Activated T-cell treated with anti-CD3 and anti-CD28 coated beads for 1 hour (primary cell): Measurements from ENCODE around the gene TCOF1.
A peak's percentile ranks its signal among the peaks of the same experiment; 100 is the strongest.
"Not testable (repeated sequence)": the region's sequence is repeated elsewhere in the genome, so short reads cannot be mapped to it uniquely, and the experiment has no call there.

Experiments used
- DNase-seq: peaks from one replicate; pipeline ENCODE4 v3.0.0-alpha.2; 2020; ENCODE audit warnings: low read depth

TCOF1 gene

DNA sequence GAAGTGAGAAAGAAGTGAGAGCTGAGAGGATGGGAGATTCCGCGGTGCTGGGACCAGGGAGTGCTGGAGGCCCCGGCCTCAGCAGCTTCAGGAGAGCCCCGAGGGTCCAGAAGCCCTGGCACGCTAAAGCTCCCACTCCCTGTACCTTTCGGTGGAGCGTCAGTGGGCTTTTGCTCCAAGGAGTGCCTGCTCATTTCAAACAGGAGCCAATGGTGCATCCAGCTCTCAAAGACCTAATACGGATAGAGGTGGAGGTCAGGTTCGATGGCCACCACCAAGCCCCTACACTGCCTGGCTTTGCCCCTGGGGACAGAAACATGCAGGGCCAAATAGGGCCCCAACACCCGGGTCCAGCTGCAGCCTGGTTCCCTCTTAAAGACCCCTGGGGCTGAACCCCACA, 47.0 kb downstream of the TCOF1 start:
- DNase-seq, result no peak

DNA sequence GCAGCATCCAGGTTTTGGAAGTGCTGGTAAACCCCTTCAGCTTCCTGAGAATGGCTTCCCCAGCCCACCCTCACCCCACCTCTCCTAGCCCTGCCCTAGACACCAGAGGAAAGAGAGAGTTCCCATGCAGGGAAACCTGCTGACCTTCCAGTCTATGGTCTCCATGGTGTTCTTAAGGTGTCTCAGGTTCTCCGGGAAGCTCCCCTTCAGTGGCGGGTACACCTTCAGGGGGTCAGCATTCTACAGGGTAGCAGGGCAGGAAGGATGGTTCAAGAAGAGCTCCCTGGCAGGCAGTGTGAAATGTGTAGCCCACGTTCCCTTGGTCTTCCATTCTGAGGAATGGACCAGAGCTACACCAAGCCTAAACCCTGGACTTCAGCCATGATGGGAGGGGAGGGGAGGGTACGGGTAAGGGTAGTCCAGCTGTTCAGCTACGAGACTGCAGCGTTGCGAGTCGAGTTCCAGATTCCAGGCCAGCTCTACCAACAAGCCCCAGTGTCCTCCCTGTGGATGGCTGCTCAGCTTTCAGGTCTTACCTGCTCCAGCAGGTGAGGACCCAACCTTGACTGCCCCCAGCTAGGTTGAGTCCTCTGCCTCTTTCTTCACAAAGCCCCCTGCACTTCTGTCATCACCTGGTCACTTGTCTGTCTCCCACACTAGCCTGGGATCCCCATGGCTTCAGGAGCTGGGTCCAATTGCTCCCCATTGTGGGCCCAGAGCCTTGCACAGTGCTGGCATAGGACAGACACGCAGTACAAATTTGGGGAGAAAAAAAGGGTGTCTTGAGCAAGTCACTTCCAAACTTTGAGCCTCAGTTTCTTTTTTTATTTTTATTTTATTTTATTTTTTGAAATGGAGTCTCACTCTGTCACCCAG, 47.7 kb downstream of the TCOF1 start:
- DNase-seq, result no peak

DNA sequence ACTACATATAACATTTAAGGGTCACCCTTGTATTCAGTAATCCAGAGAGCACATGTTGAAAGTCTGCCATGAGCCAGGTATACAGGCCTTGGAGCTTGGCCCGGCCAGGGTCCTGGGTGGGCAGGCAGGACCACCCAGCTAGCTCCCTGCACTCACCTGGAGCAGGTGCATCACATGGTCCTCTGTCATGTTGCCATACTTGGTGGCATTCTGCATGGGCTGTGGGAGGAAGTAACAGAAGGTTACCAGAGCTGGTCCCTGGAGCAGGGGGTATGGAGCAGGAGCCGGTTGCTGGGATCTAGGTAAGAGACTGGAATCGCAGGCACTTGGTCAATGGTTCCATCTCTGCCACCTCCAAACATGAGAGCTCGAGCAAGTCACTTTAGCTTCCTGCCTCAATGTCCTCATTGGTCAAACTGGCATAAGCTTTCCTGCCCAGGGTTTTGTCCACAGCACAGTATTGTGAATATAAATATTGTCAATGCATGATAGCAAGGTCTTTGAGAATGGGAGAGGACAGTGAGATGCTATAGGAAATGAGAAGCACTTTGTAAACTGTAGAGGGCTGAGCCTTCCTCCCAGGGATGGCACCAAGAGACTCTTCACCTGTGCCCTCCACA, 48.7 kb downstream of the TCOF1 start:
- DNase-seq, result no peak

DNA sequence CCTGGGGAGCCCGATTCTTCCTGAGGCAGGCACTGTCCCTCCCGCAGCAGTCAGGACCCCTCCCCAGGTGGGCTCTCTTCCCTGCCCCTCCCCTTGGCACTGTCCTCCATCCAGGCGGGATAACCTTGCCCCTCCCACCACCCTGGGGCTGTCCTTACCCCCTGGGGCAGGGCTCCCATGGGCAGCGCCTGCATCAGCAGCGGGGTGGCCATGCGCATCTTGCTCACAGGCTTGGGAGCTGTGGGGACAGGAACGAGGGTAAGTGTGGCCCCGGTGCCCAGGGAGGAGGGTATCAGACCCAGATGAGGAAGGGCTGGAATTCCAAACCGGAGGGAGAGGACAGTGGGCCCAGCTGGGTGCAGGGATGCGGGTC, 49.2 kb downstream of the TCOF1 start:
- no peak for DNase-seq

DNA sequence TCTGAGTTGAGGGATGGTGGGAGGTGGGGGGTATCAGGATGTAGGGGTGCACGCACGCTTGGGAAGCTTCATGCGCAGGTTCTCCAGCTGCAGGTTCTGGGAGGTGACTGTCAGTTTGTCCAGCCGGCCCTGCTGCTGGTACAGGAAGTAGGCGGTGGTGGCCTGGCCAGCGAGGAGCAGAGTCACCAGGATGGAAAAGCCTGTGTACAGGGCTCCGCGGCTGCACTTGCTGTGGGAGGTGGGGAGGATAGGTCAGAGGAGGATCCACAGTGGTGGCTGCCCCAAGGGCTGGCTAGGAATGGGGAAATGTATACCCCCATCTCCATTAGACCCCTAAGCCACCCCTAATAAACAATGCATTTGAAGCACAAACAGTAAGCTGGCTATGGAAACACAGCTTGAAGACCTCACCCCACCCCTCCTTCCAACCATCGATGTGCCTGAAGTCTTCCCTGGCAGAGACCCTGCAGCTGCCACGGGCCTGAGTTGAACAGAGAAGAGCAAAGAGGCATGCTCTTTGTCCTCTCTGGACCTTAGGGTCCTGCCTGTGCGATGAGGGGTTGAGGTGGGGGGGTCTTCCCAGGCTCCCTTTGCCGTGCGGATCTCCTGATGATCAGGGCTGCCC, 49.7 kb downstream of the TCOF1 start:
- DNase-seq, result no peak

DNA sequence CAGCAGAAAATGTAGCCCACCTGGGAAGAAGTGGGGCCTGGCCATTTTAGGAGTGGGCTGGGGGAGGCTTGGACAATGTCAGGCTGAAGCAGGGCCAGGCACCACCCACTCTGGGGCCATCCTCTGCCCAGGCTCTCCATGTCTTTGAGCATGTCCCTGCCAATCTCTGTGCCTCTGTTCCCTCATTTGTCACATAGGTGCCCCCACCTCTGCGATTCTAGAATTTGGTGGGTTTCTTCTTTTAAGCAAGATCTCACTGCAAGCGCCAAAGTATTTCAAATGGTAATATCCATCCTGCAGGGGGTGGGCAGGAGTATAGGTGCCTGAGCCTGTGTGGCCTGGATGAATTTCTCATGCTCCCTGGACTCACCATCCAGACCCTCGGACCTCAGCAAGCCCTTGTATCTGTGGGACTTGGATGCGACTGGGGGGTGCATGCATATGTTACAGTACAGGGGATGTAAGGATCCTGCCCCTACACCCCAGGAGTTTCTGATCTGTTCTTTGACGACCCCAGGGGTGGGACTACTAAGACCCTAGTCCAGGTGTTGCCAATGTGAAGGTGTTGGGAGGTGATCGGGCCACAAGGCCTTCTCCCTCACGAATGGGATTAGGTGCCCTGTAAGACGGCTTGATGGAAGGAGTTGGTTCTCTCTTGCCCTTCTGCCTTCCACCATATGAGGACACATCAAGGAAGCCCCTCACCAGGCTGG, 50.9 kb downstream of the TCOF1 start:
- DNase-seq, result no peak

DNA sequence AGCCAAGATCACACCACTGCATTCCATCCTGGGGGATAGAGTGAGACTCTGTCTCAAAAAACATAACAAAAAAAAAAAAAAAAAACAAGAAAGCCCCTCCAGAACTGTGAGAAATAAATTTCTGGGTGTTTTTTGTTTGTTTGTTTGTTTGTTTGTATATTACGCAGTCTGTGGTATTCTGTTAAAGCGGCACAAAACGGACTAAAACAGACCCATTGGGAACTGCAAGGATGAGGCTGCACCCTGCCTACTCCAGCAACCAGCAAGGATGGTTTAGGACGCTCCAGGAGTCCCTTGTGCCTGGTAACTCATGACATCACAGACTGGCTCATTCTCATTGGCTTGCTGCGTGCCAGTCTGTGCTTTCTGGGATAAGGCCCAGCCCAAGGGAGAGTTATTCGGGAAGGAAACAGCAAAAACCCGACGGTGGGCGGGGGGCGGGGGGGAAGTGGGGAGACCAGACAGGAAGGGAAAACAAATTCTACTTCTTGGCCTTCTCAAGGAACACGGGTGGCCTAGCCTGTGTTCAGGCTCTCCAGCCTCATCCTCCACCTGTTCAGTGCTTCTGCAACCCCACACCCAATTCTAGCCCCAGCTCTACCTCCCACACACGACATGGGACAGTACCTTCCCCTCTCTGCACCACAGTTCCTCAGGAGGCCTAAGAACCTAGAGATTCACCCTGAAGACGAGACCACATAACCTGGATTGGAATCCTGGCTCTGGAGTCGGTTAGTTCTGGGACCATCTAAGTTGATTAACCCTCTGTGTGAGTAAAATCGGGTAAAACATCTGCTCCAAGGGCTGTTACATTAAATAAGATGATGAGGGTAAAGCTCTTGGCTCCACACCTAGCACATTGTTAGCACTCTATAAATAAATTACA, 52.4 kb downstream of the TCOF1 start:
- DNase-seq, result peak; percentile 27

DNA sequence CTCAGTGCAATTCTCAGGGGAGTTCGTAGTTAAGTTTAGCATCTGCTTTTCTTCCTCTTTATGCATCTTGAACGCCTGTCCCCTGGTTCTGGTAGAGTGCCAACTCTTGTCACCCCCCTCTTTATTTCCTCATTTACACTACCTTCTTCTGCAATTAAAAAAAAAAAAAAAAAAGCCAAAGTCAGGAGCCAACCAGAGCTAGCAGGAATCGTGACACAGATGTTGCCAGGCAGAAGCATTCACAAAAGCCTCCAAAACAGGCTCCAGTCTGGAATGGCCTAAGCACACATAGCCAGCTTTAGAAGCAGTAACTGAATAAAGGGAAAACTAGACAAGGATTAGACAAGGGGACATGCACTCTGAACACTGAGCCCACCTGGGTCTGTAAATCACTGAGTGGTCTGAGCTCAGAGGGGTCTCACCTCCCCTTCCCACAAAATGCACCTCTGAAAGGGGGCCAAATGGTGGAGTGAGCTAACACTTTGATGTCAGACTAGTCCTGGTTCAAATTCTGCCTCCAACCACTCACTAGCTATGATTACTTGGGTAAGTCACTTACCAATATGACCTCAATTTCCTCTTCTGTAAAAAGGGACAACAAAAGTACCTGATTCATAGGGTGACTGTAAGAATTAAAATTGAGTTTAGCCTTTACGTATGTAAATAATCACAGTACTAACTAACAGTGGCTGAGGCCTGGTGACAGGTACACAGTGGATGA, 53.2 kb downstream of the TCOF1 start:
- DNase-seq, result peak; percentile 28

DNA sequence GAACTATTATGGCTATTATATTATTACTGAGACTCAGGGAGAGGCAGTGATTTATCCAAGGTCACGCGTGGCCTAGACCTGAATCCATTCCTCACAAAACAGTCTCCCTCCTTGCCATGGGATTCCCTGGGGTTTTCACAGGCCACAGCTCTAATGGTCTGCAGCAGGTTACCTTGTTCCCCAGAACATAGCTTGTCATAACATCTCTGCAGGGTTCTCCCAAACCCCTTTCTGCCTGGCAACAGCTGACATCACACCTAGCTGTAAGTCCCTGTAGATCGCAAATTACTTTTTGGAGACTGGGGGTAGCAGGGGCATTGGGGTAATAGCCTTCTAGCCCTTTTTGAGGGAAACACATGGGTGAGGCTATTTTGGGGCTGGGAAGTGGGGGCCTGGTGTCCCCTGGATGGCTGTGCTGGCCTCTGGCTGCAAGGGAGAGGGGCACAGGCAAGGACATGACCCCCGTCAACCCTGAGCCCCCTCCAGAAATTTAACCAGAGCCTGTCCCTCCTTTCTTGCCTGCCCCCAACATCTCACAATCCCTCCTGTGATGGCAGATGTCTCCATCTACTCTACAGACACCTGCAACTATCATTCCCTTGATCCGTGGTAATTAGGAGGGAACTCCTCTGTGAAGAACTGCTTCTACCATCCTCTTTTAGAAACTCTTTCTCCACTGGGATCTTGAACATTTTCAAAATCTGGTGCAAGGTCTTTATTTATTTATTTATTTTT, 53.9 kb downstream of the TCOF1 start:
- DNase-seq, result peak; percentile 49

DNA sequence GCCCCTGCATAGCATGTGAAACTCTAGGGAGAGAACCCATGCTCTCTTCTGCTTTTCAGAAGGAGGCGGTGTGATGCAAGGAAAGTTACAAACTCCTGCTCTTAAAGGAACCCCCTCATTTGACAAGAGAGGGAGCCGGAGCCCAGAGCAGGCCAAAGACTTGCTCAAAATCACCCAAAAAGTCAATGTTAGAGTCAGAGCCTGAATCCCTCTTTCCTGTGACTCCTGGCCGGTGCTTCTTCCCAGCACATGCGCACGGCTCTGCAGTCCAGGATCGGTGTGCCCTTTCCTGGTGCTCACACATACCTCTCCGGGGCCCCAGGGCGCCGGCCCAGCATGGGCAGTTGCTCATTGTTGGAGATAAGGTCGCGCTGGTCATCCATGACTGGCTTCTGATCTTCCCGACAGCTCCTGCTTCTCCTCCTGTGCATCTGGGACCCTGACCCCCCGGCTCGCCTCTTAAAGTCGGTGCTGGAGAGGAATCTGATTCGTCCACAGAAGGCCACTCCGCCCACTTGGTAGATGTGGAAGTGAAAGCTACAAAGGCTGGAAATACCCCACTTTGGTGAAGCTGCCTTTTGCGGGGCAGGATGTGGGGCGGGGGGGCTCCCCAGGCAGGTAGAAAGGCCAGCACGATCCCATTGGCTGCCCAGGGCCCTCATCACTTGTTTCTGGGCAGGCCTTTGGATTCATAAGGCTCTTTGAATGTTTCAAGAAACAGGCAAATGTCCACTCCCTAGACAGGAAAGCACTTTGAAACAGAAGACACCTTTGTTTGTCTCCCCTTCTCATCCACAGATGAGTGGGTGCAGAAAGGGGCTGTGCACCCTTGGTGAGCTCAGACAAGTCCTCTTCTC, 55.0 kb downstream of the TCOF1 start, which contains the start of gene CD74:
Gene CD74, minus strand, starts transcription at position 592 of the 857 bp plus-strand sequence. Its CDS starts 161 bp downstream, at position 431.
- DNase-seq, result peak; percentile 83

DNA sequence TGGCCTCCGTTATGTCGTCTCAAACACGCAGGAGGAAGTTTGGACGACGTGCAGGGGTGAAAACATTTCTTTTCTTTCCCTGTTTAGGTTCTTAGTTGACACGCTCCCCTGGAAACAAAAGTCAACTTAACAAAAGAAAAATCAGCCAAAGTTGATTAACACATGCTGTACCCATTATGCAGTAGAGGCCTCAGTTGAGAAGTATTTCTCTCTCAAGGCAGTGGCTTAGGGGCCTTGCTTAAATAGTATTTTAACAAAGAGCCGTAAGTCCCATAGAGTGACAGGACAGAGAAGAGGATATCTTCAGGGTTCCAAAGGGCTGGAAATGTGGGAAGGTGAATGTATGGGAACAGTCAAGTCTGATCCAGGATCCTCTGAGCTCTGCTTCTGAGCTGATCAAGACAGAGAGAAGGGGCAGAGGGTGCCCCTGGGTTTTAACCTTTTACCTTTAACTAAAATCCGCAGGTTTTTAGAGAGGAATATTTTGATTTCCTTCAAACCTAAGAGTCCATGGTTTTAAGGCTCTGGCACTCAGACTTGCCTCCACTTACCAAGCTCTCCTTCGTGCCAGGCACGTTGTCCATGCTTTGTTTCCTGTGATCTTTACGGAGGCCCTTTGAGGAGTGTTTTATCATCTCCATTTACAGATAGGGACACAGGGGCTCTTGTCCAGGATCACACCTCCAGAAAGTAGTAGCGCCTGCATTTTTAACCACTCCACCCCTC, 55.8 kb downstream of the TCOF1 start:
- no peak for DNase-seq

DNA sequence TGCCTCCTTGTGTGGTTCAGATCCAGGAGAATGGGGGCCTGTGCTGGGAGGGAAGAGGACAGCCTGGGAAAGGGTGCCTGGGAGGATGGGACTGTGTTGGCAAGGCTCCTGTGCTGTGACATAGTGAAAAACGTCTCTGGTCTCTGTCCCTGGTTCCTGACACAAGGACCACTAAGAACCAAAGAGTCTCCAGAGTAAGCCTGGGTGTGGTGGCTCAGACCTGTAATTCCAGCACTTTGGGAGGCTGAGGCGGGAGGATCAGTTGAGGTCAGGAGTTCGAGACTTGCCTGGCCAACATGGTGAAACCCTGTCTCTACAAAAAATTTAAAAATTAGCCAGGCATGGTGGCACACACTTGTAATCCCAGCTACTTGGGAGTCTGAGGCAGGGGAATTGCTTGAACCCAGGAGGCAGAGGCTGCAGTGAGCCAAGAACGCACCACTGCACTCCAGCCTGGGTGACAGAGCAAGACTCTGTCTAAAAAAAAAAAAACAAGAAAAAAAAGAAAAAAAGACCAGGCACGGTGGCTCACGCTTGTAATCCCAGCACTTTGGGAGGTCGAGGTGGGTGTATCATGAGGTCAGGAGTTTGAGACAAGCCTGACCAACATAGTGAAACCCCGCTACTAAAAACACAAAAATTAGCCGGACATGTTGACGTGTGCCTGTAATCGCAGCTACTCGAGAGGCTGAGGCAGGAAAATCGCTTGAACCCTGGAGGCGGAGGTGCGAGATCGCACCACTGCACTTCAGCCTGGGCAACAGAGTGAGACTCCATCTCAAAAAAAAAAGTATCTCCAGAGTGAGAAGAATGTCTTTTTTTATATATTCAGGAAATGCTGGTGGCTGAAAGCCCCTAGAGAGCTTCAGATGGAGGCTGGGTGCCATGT, 56.6 kb downstream of the TCOF1 start:
- DNase-seq, result not testable (repeated sequence)

DNA sequence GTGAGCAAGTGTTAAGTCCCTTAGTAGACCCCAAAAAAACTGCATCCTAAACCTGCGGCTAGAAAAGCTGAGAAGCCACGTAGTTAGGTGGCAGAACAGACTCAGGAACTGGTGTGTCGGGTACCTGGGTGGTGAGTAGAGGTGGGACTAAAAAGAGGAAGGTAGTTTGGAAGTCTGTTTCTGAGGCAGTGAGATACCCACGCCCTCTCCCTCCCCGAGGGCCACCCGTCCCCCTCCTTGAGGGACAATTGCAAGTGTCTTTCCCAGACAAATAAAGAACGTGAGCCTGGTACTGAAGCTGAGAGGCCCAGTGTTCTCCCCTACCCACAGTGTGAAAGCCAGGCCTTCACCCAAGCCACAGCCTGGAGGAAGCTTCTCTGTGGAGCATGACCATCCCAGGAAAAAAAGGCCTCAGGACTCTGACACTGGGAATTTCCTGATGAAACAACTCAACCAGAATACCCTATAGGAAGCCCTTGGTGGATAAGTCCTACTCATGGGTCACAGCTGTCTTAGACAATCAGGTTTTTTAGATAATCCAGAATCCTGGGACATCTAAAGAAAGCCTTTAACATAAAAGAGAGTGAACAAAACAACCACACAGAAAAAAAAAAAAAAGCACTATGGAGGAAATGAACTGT, 62.3 kb downstream of the TCOF1 start:
- no peak for DNase-seq

DNA sequence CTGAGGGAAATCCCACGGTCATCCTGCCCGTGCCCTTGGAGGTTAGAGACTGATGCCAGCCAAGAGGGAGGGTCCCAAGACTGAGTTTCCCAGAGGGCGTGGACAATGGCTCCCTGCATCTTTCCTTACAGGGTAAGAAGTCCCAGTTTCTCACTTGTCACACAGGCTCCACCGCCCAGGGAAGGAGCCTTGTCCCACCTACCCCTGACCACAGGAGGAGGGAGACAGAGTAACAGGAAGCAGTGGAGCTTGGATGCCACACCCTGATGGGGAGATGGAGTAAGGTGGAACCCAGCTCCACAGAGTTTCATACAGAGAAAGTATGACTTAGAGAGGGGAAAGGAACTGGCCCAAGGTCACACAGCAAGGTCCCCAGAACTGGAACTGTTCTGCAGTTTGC, 64.6 kb downstream of the TCOF1 start:
- no peak for DNase-seq

DNA sequence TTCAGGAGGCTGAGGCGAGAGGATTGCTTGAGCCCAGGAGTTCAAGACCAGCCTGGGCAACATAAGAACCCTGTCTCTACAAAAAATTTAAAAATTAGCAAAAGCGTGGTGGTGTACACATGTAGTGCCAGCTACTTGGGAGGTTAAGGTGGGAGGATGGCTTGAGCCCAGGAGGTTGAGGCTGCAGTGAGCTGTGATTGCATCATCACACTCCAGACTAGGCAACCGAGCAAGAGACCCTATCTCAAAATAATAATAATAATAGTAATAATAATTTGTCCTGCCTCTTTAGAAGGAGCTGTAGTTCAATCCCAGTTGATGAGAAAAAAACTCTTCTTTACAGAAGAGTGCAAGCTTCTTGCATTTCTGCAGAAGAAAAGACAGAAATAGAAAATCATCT, 65.3 kb downstream of the TCOF1 start:
- DNase-seq, result no peak

DNA sequence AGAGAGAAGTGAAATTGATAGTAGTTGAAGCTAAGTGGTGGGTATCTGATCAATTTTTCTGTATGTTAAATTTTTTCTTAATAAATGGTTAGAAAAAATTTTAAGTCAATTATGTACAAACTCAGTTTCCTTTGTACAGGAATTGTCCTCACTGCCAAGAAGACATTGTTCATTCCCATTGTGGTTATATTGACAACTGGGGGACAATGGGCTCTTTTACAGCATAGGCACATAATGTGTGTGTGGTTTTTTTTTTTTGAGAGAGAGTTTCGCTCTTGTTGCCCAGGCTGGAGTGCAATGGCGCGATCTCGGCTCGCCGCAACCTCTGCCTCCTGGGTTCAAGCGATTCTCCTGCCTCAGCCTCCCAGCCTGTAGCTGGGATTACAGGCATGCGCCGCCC, 68.7 kb downstream of the TCOF1 start:
- DNase-seq, result not testable (repeated sequence)
